Skeletal muscle tissue (tissue), 1 donor: ENCODE data around the gene DGKQ. TPM values are rescaled to one million over a fixed set of nuclear protein-coding genes. Genes with fewer than 3 reads are reported as not detected.

Experiments used
- total RNA-seq: library from RNA; depleted of rRNA; stranded (reverse); fragments of >200 nt; gene quantifications from one replicate; pipeline ENCODE4 v1.2.3, GENCODE V29; 2014

The DGKQ gene
- total RNA-seq, 1 donor from 2014 or later, result 2.1 TPM

Other genes with a start within 250 kb of the DGKQ start
- gene CPLX1, start 147.4 kb downstream of the DGKQ start, total RNA-seq, result not detected
- gene GAK, start 41.3 kb downstream of the DGKQ start, total RNA-seq, result 19.8 TPM
- 18.3 TPM for gene TMEM175, start 41.1 kb downstream of the DGKQ start, total RNA-seq
- 1.0 TPM for gene IDUA, start 13.5 kb upstream of the DGKQ start, total RNA-seq
- not detected for gene SLC26A1, start 19.8 kb upstream of the DGKQ start, total RNA-seq
- gene FGFRL1, start 38.1 kb upstream of the DGKQ start, total RNA-seq, result 54.3 TPM
- gene RNF212, start 140.0 kb upstream of the DGKQ start, total RNA-seq, result 3.7 TPM
- 29.2 TPM for gene SPON2, start 199.0 kb upstream of the DGKQ start, total RNA-seq